ENCODE results near the gene PCSK4. TPM values are rescaled to one million over a fixed set of nuclear protein-coding genes. Genes with fewer than 3 reads are reported as not detected.

Gene PCSK4
- total RNA-seq, 2 experiments from 2014 or later = 8.3 to 13.0 TPM

DNA sequence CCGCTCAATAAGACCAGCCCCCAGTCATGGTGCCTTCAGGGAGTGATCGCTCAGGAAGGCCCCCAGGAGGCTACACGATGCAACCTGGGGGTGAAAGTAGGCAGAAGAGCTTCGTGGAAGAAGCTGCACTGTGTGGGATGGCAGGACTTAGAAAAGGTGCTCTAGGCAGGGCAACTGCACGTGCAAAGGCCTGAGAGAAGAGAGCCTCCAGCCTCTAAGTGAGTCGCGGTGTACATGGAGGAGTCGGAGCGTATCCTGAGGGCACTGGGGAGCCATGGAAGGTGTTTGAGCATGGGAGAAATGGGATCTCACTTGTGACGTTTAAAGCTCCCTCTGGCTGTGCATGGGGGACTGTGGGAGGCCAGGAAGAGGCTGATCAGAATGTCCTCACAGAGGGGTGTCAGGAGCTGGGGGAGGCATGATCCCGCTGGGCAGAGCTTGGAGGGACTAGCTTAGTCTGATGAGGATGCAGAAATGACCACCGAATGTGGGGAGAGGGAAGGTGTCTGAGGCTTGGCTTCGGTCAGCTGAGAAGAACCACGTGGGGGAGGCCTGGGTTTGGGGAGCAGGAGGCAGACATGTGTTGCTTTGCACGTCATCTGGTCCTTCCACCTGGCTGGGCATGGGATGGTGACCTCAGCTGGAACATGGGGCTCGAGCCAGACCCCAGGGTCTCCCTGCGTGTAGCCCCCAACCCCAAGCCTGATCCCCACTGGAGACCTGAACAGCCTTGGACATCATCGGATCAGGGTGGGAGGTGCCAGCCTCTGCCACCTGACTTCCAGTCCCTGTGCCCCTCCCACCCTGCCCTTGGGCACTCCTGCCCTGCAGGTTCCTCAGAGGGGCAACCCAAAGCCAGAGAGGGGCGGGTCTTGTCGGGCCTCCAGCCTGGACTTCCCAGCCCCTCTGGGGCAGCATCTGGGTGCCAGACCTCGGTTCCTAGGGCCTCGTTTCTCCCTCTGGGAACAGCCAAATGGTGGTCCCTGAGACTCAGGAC, 39.1 kb downstream of the PCSK4 start:
- no peaks in the 10 kb centered on the region for H3K9me3 ChIP-seq (ENCODE audit: low read length)
- H3K79me2 ChIP-seq (ENCODE audit: insufficient read depth, low read depth, low read length) = no peaks in the 10 kb centered on the region
- BruUV-seq (replicated peaks) = no TSS peak
- no peaks in the 10 kb centered on the region for H4K20me1 ChIP-seq (ENCODE audit: insufficient read depth, low read length)
- ChIA-PET POLR2A (no interaction called here), CTCF (ENCODE audit: unreplicated experiment) (no interaction called here)
- TF ChIP-seq EZH2phosphoT487 (IDR thresholded peaks at IDR 0.05; ENCODE audit: borderline replicate concordance, low read depth, low read length) = no peak
- TF ChIP-seq, protein P1, sequence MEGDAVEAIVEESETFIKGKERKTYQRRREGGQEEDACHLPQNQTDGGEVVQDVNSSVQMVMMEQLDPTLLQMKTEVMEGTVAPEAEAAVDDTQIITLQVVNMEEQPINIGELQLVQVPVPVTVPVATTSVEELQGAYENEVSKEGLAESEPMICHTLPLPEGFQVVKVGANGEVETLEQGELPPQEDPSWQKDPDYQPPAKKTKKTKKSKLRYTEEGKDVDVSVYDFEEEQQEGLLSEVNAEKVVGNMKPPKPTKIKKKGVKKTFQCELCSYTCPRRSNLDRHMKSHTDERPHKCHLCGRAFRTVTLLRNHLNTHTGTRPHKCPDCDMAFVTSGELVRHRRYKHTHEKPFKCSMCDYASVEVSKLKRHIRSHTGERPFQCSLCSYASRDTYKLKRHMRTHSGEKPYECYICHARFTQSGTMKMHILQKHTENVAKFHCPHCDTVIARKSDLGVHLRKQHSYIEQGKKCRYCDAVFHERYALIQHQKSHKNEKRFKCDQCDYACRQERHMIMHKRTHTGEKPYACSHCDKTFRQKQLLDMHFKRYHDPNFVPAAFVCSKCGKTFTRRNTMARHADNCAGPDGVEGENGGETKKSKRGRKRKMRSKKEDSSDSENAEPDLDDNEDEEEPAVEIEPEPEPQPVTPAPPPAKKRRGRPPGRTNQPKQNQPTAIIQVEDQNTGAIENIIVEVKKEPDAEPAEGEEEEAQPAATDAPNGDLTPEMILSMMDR (conservative IDR thresholded peaks at IDR 0.05; ENCODE audit: low read length) = no peak
- intact Hi-C loops (cut with micrococcal nuclease; ENCODE audit: unreplicated experiment) = no loop called here
- H3K4me2 ChIP-seq (ENCODE audit: low read length) = no peak overlapping the region
- H3K9me2 ChIP-seq (ENCODE audit: insufficient read depth, low read length) = no peaks in the 10 kb centered on the region
- H3K4me3 ChIP-seq (ENCODE audit: low read depth, low read length, poor library complexity, severe bottlenecking) = no peak overlapping the region
- H2AFZ ChIP-seq (ENCODE audit: low read length) = no peak overlapping the region
- DNase-seq (ENCODE audit: low spot score) = no peak
- no peak overlapping the region for H3K27ac ChIP-seq (ENCODE audit: low read depth, low read length, poor library complexity, severe bottlenecking)
- H3K4me1 ChIP-seq (ENCODE audit: insufficient read depth, low read length, poor library complexity, severe bottlenecking) = peaks cover 35% of the 10 kb centered on the region
- no peaks in the 10 kb centered on the region for H3K36me3 ChIP-seq (ENCODE audit: insufficient read depth, low read length)

DNA sequence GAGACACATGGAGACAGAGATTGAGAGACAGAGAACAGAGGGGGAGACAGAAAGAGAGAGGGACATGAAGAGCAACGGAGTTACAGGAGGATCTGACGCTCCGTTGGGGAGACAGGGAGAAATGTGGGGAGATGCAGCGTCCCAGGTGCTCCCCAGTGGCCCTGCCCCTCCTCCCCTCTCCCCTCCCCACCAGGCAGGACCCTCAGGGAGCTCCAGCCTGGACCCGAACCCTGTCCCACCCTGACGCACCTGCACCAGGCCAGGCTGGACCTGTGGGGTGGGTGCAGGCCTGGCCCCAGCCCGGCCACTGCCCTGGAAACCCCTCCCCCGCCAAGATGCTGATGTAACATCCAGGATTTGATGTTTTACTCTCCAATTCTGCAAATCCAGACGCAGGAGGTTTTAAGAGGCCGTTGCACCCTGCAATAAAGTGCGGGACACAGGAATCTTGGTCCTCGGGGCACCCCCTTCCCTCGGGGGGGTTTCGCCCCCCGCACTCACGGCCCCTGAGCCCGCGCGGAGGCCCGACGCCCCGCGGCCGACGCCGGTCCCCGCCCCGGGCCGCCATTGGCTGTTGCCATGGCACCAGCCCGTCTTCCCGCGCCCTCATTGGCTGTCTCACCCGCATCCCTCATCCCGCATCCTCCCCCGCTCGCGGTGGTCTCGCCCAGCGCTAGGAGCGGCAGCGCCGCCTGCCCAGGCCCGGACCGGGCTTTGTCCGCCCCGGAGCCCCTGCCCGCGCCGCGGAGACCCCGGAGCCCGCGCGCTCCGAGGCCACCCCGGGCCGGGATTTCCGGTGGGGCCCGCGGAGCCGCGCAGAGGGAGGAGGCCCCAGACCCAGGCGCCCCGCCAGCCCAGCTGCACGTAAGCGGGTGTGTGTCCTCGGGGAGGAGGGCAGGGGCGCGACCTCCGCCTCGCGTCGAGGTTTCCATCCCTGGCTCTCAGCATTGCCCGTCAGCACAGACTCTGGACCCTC, 40.4 kb downstream of the PCSK4 start, which contains the start of gene APC2:
TSS of gene APC2 (plus strand) at position 655 of the 976 bp plus-strand sequence. CDS start 2,881 bp downstream, outside the sequence.
- ChIA-PET CTCF (ENCODE audit: unreplicated experiment) (no interaction called here), POLR2A (no interaction called here)
- TF ChIP-seq EZH2phosphoT487 (IDR thresholded peaks at IDR 0.05; ENCODE audit: borderline replicate concordance, low read depth, low read length) = no peak
- TF ChIP-seq, protein P1 (conservative IDR thresholded peaks at IDR 0.05; ENCODE audit: low read length) = no peak
- Histone ChIP-seq H3K4me1 (ENCODE audit: insufficient read depth, low read length, poor library complexity, severe bottlenecking) (peaks cover 31% of the 10 kb centered on the region), H3K9me3 (ENCODE audit: low read length) (no peaks in the 10 kb centered on the region), H4K20me1 (ENCODE audit: insufficient read depth, low read length) (no peaks in the 10 kb centered on the region; the same call in 1 of the 2 replicates), H3K27ac (ENCODE audit: low read depth, low read length, poor library complexity, severe bottlenecking) (no peak within 1 kb of the TSS), H2AFZ (ENCODE audit: low read length) (peak within 1 kb of the TSS; percentile 8; the same call in 1 of the 2 replicates), H3K4me2 (ENCODE audit: low read length) (peak within 1 kb of the TSS; percentile 62), H3K79me2 (ENCODE audit: insufficient read depth, low read depth, low read length) (no peaks in the 10 kb centered on the region), H3K9me2 (ENCODE audit: insufficient read depth, low read length) (no peaks in the 10 kb centered on the region), H3K4me3 (ENCODE audit: low read depth, low read length, poor library complexity, severe bottlenecking) (peak within 1 kb of the TSS; percentile 46), H3K36me3 (ENCODE audit: insufficient read depth, low read length) (no peaks in the 10 kb centered on the region)
- peak; percentile 75 for DNase-seq (ENCODE audit: low spot score)
- BruUV-seq (replicated peaks) = no TSS peak
- intact Hi-C loops (cut with micrococcal nuclease; ENCODE audit: unreplicated experiment) = no loop called here

Measured in OCI-LY7 (cell line).